ENCODE measurements around the gene ENOPH1.

DNA sequence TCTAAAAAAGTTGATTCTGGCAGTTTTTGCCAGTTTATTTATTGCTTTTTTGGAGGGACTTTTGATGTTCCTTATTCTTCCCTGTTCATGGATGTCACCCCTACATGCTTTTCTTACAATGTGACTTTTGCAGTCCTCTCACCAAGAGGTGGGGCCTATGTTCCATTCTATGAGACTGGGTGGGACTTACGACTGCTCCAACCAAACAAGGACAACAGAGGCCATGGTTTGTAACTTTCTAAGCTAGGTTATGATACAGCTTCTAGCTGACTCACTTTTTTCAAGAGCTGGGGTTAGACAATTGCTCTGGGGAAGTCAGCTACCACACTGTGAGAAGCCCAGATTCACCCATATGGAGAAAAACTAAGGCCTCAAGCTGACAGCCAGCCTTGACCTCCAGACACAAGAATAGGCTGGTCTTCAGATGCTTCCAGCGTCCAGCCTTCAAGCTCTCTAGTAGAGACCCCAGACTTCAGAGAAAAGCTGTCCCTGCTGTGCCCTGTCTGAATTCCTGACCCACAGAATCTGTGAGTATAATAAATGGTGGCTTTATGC, 39.5 kb downstream of the ENOPH1 start:
- TF ChIP-seq CTCF (conservative IDR thresholded peaks at IDR 0.05; ENCODE audit: low read length) (0 out of 2 replicates have a peak, but pooled peaks have one; percentile 12), EZH2phosphoT487 (IDR thresholded peaks at IDR 0.05; ENCODE audit: borderline replicate concordance) (no peak)

Data from Loucy (cell line).